HG02981 (cell line): ENCODE measurements around the gene SPPL2C.
"Not testable (repeated sequence)": the region's sequence is repeated elsewhere in the genome, so short reads cannot be mapped to it uniquely, and the experiment has no call there.

Experiments used
- ATAC-seq: cut with Tn5 transposase; IDR thresholded peaks from one replicate; pipeline ENCODE4 v1.9.1; 2021; ENCODE audit warnings: mild to moderate bottlenecking, moderate library complexity; ENCODE audit not compliant: unreplicated experiment

SPPL2C gene

GRCh38 chr17:45849536-45849990 lies 4.9 kb downstream of the SPPL2C start:
- no peak for ATAC-seq

- no peak for ATAC-seq
Observed at GRCh38 chr17:45850011-45850410, 5.3 kb downstream of the SPPL2C start.

GRCh38 chr17:45850468-45850867 lies 5.8 kb downstream of the SPPL2C start:
- ATAC-seq: no peak

GRCh38 chr17:45851022-45851421 lies 6.3 kb downstream of the SPPL2C start:
- no peak for ATAC-seq

GRCh38 chr17:45851464-45851863 lies 6.8 kb downstream of the SPPL2C start:
- ATAC-seq: no peak

GRCh38 chr17:45851873-45852272 lies 7.2 kb downstream of the SPPL2C start:
- ATAC-seq: no peak

GRCh38 chr17:45852535-45853297 lies 8.0 kb downstream of the SPPL2C start:
- ATAC-seq: no peak

- no peak for ATAC-seq
Observed at GRCh38 chr17:45854209-45854608, 9.5 kb downstream of the SPPL2C start.

- ATAC-seq: no peak
Observed at GRCh38 chr17:45855691-45856336, 11.1 kb downstream of the SPPL2C start.

- no peak for ATAC-seq
Observed at GRCh38 chr17:45857977-45858708, 13.5 kb downstream of the SPPL2C start.

- no peak for ATAC-seq
Observed at GRCh38 chr17:45861165-45861564, 16.5 kb downstream of the SPPL2C start.

GRCh38 chr17:45862127-45862526 lies 17.4 kb downstream of the SPPL2C start:
- not testable (repeated sequence) for ATAC-seq

GRCh38 chr17:45863857-45864654 lies 19.4 kb downstream of the SPPL2C start:
- no peak for ATAC-seq

GRCh38 chr17:45867171-45867570 lies 22.5 kb downstream of the SPPL2C start:
- ATAC-seq: no peak

GRCh38 chr17:45867702-45868101 lies 23.0 kb downstream of the SPPL2C start:
- ATAC-seq: no peak

GRCh38 chr17:45868276-45868675 lies 23.6 kb downstream of the SPPL2C start:
- ATAC-seq: no peak

GRCh38 chr17:45869676-45870341 lies 25.1 kb downstream of the SPPL2C start:
- ATAC-seq: no peak

- no peak for ATAC-seq
Observed at GRCh38 chr17:45870342-45870974, 25.8 kb downstream of the SPPL2C start.

- no peak for ATAC-seq
Observed at GRCh38 chr17:45871718-45872117, 27.0 kb downstream of the SPPL2C start.

GRCh38 chr17:45873728-45874127 lies 29.0 kb downstream of the SPPL2C start:
- ATAC-seq: no peak
